Gastrocnemius medialis (tissue), 4 donors: ENCODE results near the gene CMKLR1.

Experiments
- POLR2A ChIP-seq, 2 donors: fragments of 450-650 bp; IDR thresholded peaks; one replicate each; pipeline ENCODE4 v1.6.1; 2017; ENCODE audit warnings: antibody characterized with exemption in 2 of 2, mild to moderate bottlenecking in 2 of 2, moderate library complexity in 2 of 2
- TF ChIP-seq, protein P1 (sequence below), 5 experiments: fragments of 450-650 bp in 3 of 5; fragments of 200-600 bp in 2 of 5; sonication (generic) in 2 of 5; IDR thresholded peaks in 4 of 5; conservative IDR thresholded peaks in 1 of 5; 1 replicate in 4 of 5; 2 replicates in 1 of 5; pipeline ENCODE4 v1.5.1; 2016 to 2019; ENCODE audit warnings: antibody characterized with exemption in 5 of 5, mild to moderate bottlenecking in 3 of 5, moderate library complexity in 3 of 5

DNA sequence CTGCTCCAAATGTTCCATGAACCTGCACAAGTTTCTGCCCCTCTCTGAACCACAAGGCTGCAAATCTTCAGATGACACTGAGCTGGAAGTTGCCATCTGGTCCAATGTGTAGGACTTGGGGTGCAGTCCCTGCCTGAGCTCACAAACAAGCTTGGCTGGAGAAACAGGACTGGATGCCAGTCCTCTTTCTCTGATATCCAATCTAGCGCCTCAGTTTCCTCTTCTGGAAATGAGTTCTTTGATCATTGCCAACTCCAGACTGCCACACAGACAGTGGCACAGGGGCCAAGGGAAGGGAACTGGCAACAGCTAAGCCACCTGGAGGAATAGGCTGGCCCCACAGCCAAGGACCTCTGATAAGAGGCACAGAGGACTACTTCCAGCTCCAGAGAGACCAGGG is 15.5 kb downstream of the CMKLR1 start:
- no peak for TF ChIP-seq POLR2A (IDR thresholded peaks at IDR 0.05)
- TF ChIP-seq, protein P1, sequence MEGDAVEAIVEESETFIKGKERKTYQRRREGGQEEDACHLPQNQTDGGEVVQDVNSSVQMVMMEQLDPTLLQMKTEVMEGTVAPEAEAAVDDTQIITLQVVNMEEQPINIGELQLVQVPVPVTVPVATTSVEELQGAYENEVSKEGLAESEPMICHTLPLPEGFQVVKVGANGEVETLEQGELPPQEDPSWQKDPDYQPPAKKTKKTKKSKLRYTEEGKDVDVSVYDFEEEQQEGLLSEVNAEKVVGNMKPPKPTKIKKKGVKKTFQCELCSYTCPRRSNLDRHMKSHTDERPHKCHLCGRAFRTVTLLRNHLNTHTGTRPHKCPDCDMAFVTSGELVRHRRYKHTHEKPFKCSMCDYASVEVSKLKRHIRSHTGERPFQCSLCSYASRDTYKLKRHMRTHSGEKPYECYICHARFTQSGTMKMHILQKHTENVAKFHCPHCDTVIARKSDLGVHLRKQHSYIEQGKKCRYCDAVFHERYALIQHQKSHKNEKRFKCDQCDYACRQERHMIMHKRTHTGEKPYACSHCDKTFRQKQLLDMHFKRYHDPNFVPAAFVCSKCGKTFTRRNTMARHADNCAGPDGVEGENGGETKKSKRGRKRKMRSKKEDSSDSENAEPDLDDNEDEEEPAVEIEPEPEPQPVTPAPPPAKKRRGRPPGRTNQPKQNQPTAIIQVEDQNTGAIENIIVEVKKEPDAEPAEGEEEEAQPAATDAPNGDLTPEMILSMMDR (IDR thresholded peaks at IDR 0.05 in 4 of 5, conservative IDR thresholded peaks at IDR 0.05 in 1 of 5) = no peak
